SU-DHL-6 (cell line): ENCODE data around the gene AQP12B.
"Not testable (repeated sequence)": the region's sequence is repeated elsewhere in the genome, so short reads cannot be mapped to it uniquely, and the experiment has no call there.

Experiments
- CTCF ChIP-seq: fragments of 200-600 bp; sonication (generic); IDR thresholded peaks from one replicate; pipeline ENCODE4 v1.5.1; 2017; ENCODE audit warnings: antibody characterized with exemption, mild to moderate bottlenecking, low read length, moderate library complexity; ENCODE audit not compliant: insufficient read depth, poor library complexity, severe bottlenecking
- EZH2phosphoT487 ChIP-seq: fragments of 200-600 bp; sonication (generic), shearing (Covaris generic); conservative IDR thresholded peaks from 2 replicates; pipeline ENCODE4 v1.6.1; 2018; ENCODE audit warnings: mild to moderate bottlenecking, antibody characterized with exemption, low read length, moderate library complexity, mixed read lengths

- not testable (repeated sequence) for TF ChIP-seq CTCF, EZH2phosphoT487
Measured at GRCh38 chr2:240695593-240695992, 12.9 kb upstream of the AQP12B start.
